DND-41 (cell line): ENCODE measurements around the gene HDAC4.

ENCODE experiments used
- ATAC-seq: fragments of 200-7000 bp; cut with Tn5 transposase; 3 replicates; pipeline ENCODE4 v1.9.1; 2021; ENCODE audit warnings: low read depth; ENCODE audit not compliant: insufficient read depth
- DNase-seq: peaks from one replicate; pipeline ENCODE4 v3.0.0-alpha.2; 2020
- H2AFZ ChIP-seq: 2 replicates; pipeline ENCODE4 v1.6.0; 2012; ENCODE audit warnings: low read depth, low read length
- H3K27ac ChIP-seq: 2 replicates; pipeline ENCODE4 v1.5.1; 2012; ENCODE audit warnings: low read length, inconsistent platforms
- H3K27me3 ChIP-seq: fragments of 200-600 bp; sonication (generic); 2 replicates; pipeline ENCODE4 v1.6.0; 2012; ENCODE audit warnings: low read length, mild to moderate bottlenecking, inconsistent platforms; ENCODE audit not compliant: insufficient read depth, poor library complexity
- H3K36me3 ChIP-seq: 2 replicates; pipeline ENCODE4 v1.5.1; 2012; ENCODE audit warnings: low read length, inconsistent platforms; ENCODE audit not compliant: insufficient read depth
- H3K4me1 ChIP-seq: 2 replicates; pipeline ENCODE4 v1.5.1; 2012; ENCODE audit warnings: mild to moderate bottlenecking, low read length; ENCODE audit not compliant: insufficient read depth
- H3K4me2 ChIP-seq: 2 replicates; pipeline ENCODE4 v1.6.0; 2012; ENCODE audit warnings: mild to moderate bottlenecking, moderate library complexity, low read length, inconsistent platforms; ENCODE audit not compliant: insufficient read depth
- H3K4me3 ChIP-seq, 2 experiments: fragments of 200-600 bp in 1 of 2; shearing (Covaris generic) in 1 of 2; 2 replicates each; pipeline ENCODE4 v1.5.1; 2012 to 2016; ENCODE audit warnings: inconsistent platforms in 2 of 2, low read length in 2 of 2, mild to moderate bottlenecking in 2 of 2, low read depth in 1 of 2, moderate library complexity in 1 of 2
- H3K79me2 ChIP-seq: 2 replicates; pipeline ENCODE4 v1.6.0; 2012; ENCODE audit warnings: low read length, inconsistent platforms; ENCODE audit not compliant: insufficient read depth
- H3K9ac ChIP-seq: 2 replicates; pipeline ENCODE4 v1.6.0; 2012; ENCODE audit warnings: low read depth, mild to moderate bottlenecking, inconsistent platforms, low read length, moderate library complexity
- H3K9me3 ChIP-seq: 2 replicates; pipeline ENCODE4 v1.5.1; 2012; ENCODE audit warnings: low read length, moderate library complexity, mild to moderate bottlenecking, inconsistent platforms; ENCODE audit not compliant: insufficient read depth, severe bottlenecking
- H4K20me1 ChIP-seq: 2 replicates; pipeline ENCODE4 v1.6.0; 2012; ENCODE audit warnings: low read length; ENCODE audit not compliant: insufficient read depth
- CTCF ChIP-seq: IDR thresholded peaks from 2 replicates; pipeline ENCODE4 v1.5.1; 2012; ENCODE audit warnings: borderline replicate concordance, low read length, moderate library complexity, mild to moderate bottlenecking; ENCODE audit not compliant: poor library complexity, severe bottlenecking; ENCODE audit errors: extremely low read depth
- EZH2 ChIP-seq: IDR thresholded peaks from 3 replicates; pipeline ENCODE4 v1.6.1; 2012; ENCODE audit warnings: borderline replicate concordance, low read depth, mild to moderate bottlenecking, moderate library complexity, low read length, inconsistent platforms; ENCODE audit not compliant: severe bottlenecking

Gene HDAC4

GRCh38 chr2:239067196-239067865 is 333.5 kb downstream of the HDAC4 start:
- ATAC-seq (no peak), DNase-seq (no peak)
- H3K79me2 ChIP-seq: peaks cover 1% of the 10 kb centered on the region; the same call in 1 of the 2 replicates
- H3K9ac ChIP-seq: no peak overlapping the region
- H2AFZ ChIP-seq: no peak overlapping the region
- no peaks in the 10 kb centered on the region for H3K27me3 ChIP-seq
- H3K4me2 ChIP-seq: no peak overlapping the region
- H3K36me3 ChIP-seq: peaks cover 89% of the 10 kb centered on the region
- TF ChIP-seq CTCF (no peak), EZH2 (no peak)
- no peaks in the 10 kb centered on the region for H3K9me3 ChIP-seq
- H3K4me3 ChIP-seq: no peak overlapping the region
- no peak overlapping the region for H3K27ac ChIP-seq
- no peaks in the 10 kb centered on the region for H3K4me1 ChIP-seq
- H4K20me1 ChIP-seq: peaks cover 38% of the 10 kb centered on the region

- Histone ChIP-seq H3K9ac (no peak overlapping the region), H3K4me1 (no peaks in the 10 kb centered on the region), H3K27me3 (no peaks in the 10 kb centered on the region), H3K27ac (no peak overlapping the region), H3K79me2 (peaks cover 1% of the 10 kb centered on the region; the same call in 1 of the 2 replicates), H2AFZ (no peak overlapping the region), H3K9me3 (no peaks in the 10 kb centered on the region), H4K20me1 (peaks cover 33% of the 10 kb centered on the region), H3K4me2 (no peak overlapping the region), H3K4me3 (no peak overlapping the region), H3K36me3 (peaks cover 89% of the 10 kb centered on the region)
- TF ChIP-seq EZH2 (no peak), CTCF (no peak)
- DNase-seq: no peak
- no peak for ATAC-seq
Observed at GRCh38 chr2:239066597-239066996, 334.2 kb downstream of the HDAC4 start.

- TF ChIP-seq CTCF: no peak
- no peak for TF ChIP-seq EZH2
- ATAC-seq (no peak), DNase-seq (no peak)
- Histone ChIP-seq H3K36me3 (peaks cover 89% of the 10 kb centered on the region), H4K20me1 (peaks cover 36% of the 10 kb centered on the region), H3K9ac (no peak overlapping the region), H3K4me1 (no peaks in the 10 kb centered on the region), H3K9me3 (no peaks in the 10 kb centered on the region), H3K4me2 (no peak overlapping the region), H3K79me2 (no peaks in the 10 kb centered on the region; the same call in 1 of the 2 replicates), H2AFZ (no peak overlapping the region), H3K4me3 (no peak overlapping the region), H3K27ac (no peak overlapping the region), H3K27me3 (no peaks in the 10 kb centered on the region)
Observed at GRCh38 chr2:239065962-239066361, 334.9 kb downstream of the HDAC4 start.

GRCh38 chr2:239065537-239065936 is 335.3 kb downstream of the HDAC4 start:
- H3K9ac ChIP-seq: no peak overlapping the region
- no peak overlapping the region for H3K27ac ChIP-seq
- no peak overlapping the region for H2AFZ ChIP-seq
- no peaks in the 10 kb centered on the region for H3K27me3 ChIP-seq
- no peaks in the 10 kb centered on the region for H3K9me3 ChIP-seq
- no peaks in the 10 kb centered on the region; the same call in 1 of the 2 replicates for H3K79me2 ChIP-seq
- no peak for ATAC-seq
- H4K20me1 ChIP-seq: peaks cover 37% of the 10 kb centered on the region
- no peak for DNase-seq
- H3K4me3 ChIP-seq: no peak overlapping the region
- peaks cover 90% of the 10 kb centered on the region for H3K36me3 ChIP-seq
- no peak overlapping the region for H3K4me2 ChIP-seq
- no peaks in the 10 kb centered on the region for H3K4me1 ChIP-seq
- TF ChIP-seq CTCF (no peak), EZH2 (no peak)
